Prostate gland (tissue), 1 donor: Measurements from ENCODE around the gene RAET1L.
"Not testable (repeated sequence)": the region's sequence is repeated elsewhere in the genome, so short reads cannot be mapped to it uniquely, and the experiment has no call there.

Experiments used
- POLR2A ChIP-seq: fragments of 450-650 bp; IDR thresholded peaks from one replicate; pipeline ENCODE4 v1.6.1; 2016; ENCODE audit warnings: antibody characterized with exemption, mild to moderate bottlenecking
- POLR2AphosphoS5 ChIP-seq: sonication (generic); formaldehyde crosslinking; IDR thresholded peaks from one replicate; pipeline ENCODE4 v1.6.1; 2017; ENCODE audit warnings: antibody characterized with exemption

DNA sequence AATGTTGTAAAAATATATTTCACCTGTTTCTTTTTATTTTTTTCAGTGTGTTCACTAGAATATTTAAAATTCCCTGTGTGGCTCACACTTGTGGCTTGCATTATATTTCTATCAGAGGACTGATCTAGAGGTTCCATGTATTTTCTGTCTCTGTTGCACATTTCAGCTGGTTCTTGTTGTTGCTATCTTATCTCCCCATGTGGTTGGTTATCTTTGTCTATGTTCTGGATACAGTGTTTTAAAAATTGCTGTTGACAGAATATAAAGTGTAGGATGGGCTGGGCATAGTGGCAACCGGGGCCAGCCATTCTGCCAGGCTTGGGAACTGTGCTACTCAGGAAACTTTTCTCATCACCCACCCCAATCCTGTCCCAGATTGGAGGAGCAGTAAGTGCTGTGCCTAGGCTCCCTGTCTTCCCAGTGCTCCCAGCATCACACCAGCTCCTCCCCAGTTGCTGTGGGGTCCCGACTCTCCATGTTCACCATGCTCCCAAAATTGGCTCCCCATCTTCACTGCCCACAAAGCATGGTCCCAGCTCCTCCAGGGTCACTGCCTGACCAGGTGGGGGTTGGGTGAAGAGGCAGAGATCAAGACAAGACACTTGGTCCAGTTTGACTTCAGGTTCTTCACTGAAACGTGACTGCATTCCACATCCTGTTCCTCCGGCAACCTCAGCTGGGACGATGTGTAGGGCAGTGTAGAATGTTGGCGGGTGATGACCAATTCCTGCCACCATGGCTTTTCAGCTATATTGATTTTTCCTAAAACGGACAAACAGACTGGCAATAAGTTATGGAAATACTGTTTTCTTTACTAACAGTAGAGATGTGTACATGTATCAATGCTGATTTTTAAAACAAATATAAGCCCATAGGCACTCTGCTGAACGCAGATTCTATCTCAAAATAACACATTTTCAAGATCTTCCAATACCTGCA, 12.2 kb downstream of the RAET1L start:
- not testable (repeated sequence) for TF ChIP-seq POLR2A, POLR2AphosphoS5
